ENCODE data around the gene CABS1. TPM values are rescaled to one million over a fixed set of nuclear protein-coding genes. Genes with fewer than 3 reads are reported as not detected.

The CABS1 gene
- total RNA-seq, 4 donors from 2014 or later: not detected

GRCh38 chr4:70300215-70300614 lies 34.6 kb upstream of the CABS1 start:
- DNase-seq: no peak
- Histone ChIP-seq H3K27me3 (no peaks in the 10 kb centered on the region), H3K36me3 (no peaks in the 10 kb centered on the region), H3K27ac (no peak overlapping the region), H3K4me1 (no peaks in the 10 kb centered on the region), H3K9me3 (no peaks in the 10 kb centered on the region), H3K4me3 (no peak overlapping the region)
- TF ChIP-seq CTCF (IDR thresholded peaks at IDR 0.05) (no peak), POLR2A (IDR thresholded peaks at IDR 0.05) (no peak)

GRCh38 chr4:70303090-70303489 lies 31.7 kb upstream of the CABS1 start:
- no peaks in the 10 kb centered on the region for H3K9me3 ChIP-seq
- TF ChIP-seq CTCF (IDR thresholded peaks at IDR 0.05) (no peak), POLR2A (IDR thresholded peaks at IDR 0.05) (no peak)
- no peaks in the 10 kb centered on the region for H3K36me3 ChIP-seq
- H3K4me3 ChIP-seq: no peak overlapping the region
- DNase-seq: no peak
- H3K4me1 ChIP-seq: no peaks in the 10 kb centered on the region
- no peak overlapping the region for H3K27ac ChIP-seq
- H3K27me3 ChIP-seq: no peaks in the 10 kb centered on the region

GRCh38 chr4:70305601-70306000 lies 29.2 kb upstream of the CABS1 start:
- Histone ChIP-seq H3K27ac (no peak overlapping the region), H3K4me3 (no peak overlapping the region), H3K4me1 (no peaks in the 10 kb centered on the region), H3K27me3 (no peaks in the 10 kb centered on the region), H3K36me3 (no peaks in the 10 kb centered on the region), H3K9me3 (no peaks in the 10 kb centered on the region)
- no peak for DNase-seq
- TF ChIP-seq CTCF (IDR thresholded peaks at IDR 0.05) (no peak), POLR2A (IDR thresholded peaks at IDR 0.05) (no peak)

- no peaks in the 10 kb centered on the region for H3K36me3 ChIP-seq
- no peak overlapping the region for H3K27ac ChIP-seq
- no peaks in the 10 kb centered on the region for H3K4me1 ChIP-seq
- TF ChIP-seq CTCF (IDR thresholded peaks at IDR 0.05): no peak
- TF ChIP-seq POLR2A (IDR thresholded peaks at IDR 0.05): no peak
- H3K27me3 ChIP-seq: no peaks in the 10 kb centered on the region
- H3K9me3 ChIP-seq: no peaks in the 10 kb centered on the region
- no peak overlapping the region for H3K4me3 ChIP-seq
- DNase-seq: no peak
Measured at GRCh38 chr4:70306076-70306475, 28.7 kb upstream of the CABS1 start.

GRCh38 chr4:70313736-70314135 lies 21.0 kb upstream of the CABS1 start:
- Histone ChIP-seq H3K4me1 (no peaks in the 10 kb centered on the region), H3K27me3 (no peaks in the 10 kb centered on the region), H3K27ac (no peak overlapping the region), H3K4me3 (no peak overlapping the region), H3K36me3 (no peaks in the 10 kb centered on the region), H3K9me3 (no peaks in the 10 kb centered on the region)
- DNase-seq: no peak
- TF ChIP-seq POLR2A (IDR thresholded peaks at IDR 0.05) (no peak), CTCF (IDR thresholded peaks at IDR 0.05) (no peak)

GRCh38 chr4:70315928-70316327 lies 18.9 kb upstream of the CABS1 start:
- no peak overlapping the region for H3K27ac ChIP-seq
- no peaks in the 10 kb centered on the region for H3K36me3 ChIP-seq
- no peak for TF ChIP-seq CTCF (IDR thresholded peaks at IDR 0.05)
- no peak for TF ChIP-seq POLR2A (IDR thresholded peaks at IDR 0.05)
- no peaks in the 10 kb centered on the region for H3K27me3 ChIP-seq
- no peaks in the 10 kb centered on the region for H3K4me1 ChIP-seq
- H3K4me3 ChIP-seq: no peak overlapping the region
- no peak for DNase-seq
- no peaks in the 10 kb centered on the region for H3K9me3 ChIP-seq

Measured in Peyer's patch (tissue), 4 donors.